Trophoblast cell (in vitro differentiated cells and primary cell): ENCODE data around the gene CD19.
A peak's percentile ranks its signal among the peaks of the same experiment; 100 is the strongest.

Source experiments
- DNase-seq, 2 donors: peaks; one replicate each; pipeline ENCODE4 v3.0.0-alpha.2; 2016
- H2AFZ ChIP-seq: 2 replicates; pipeline ENCODE4 v1.6.1; 2013; ENCODE audit warnings: low read length, moderate library complexity, mild to moderate bottlenecking; ENCODE audit not compliant: insufficient read depth, poor library complexity
- H2AK5ac ChIP-seq: 2 replicates; pipeline ENCODE4 v1.6.1; 2013; ENCODE audit warnings: mild to moderate bottlenecking, low read length
- H2BK120ac ChIP-seq: 2 replicates; pipeline ENCODE4 v1.6.1; 2013; ENCODE audit warnings: low read length, mild to moderate bottlenecking, moderate library complexity; ENCODE audit not compliant: insufficient read depth, poor library complexity
- H2BK12ac ChIP-seq: 2 replicates; pipeline ENCODE4 v1.6.1; 2013; ENCODE audit warnings: mild to moderate bottlenecking, low read length, moderate library complexity
- H2BK5ac ChIP-seq: 2 replicates; pipeline ENCODE4 v1.6.1; 2013; ENCODE audit warnings: low read length, low read depth, moderate library complexity, mild to moderate bottlenecking; ENCODE audit not compliant: poor library complexity
- H3K14ac ChIP-seq: 2 replicates; pipeline ENCODE4 v1.6.1; 2013; ENCODE audit warnings: mild to moderate bottlenecking, low read length
- H3K18ac ChIP-seq: 2 replicates; pipeline ENCODE4 v1.6.1; 2013; ENCODE audit warnings: mild to moderate bottlenecking, low read length
- H3K23ac ChIP-seq: 2 replicates; pipeline ENCODE4 v1.6.1; 2013; ENCODE audit warnings: low read length
- H3K27ac ChIP-seq: 2 replicates; pipeline ENCODE4 v1.5.1; 2013; ENCODE audit warnings: low read depth, mild to moderate bottlenecking, inconsistent platforms, low read length, moderate library complexity
- H3K27me3 ChIP-seq: 2 replicates; pipeline ENCODE4 v1.6.1; 2013; ENCODE audit warnings: inconsistent platforms, mild to moderate bottlenecking, low read length, moderate library complexity; ENCODE audit not compliant: insufficient read depth
- H3K36me3 ChIP-seq, 2 experiments: 1 replicate in 1 of 2; 2 replicates in 1 of 2; pipeline ENCODE4 v1.6.1; 2013; ENCODE audit warnings: low read length in 2 of 2, mild to moderate bottlenecking in 2 of 2, moderate library complexity in 1 of 2; ENCODE audit not compliant: insufficient read depth in 2 of 2, control insufficient read depth in 1 of 2
- H3K4ac ChIP-seq: 2 replicates; pipeline ENCODE4 v1.6.1; 2013; ENCODE audit warnings: low read depth, mild to moderate bottlenecking, low read length, moderate library complexity
- H3K4me1 ChIP-seq, 2 experiments: 1 replicate in 1 of 2; 2 replicates in 1 of 2; pipeline ENCODE4 v1.6.1; 2013; ENCODE audit warnings: low read length in 2 of 2, mild to moderate bottlenecking in 2 of 2, moderate library complexity in 1 of 2; ENCODE audit not compliant: insufficient read depth in 2 of 2, control insufficient read depth in 1 of 2
- H3K4me2 ChIP-seq: 2 replicates; pipeline ENCODE4 v1.6.1; 2013; ENCODE audit warnings: inconsistent platforms, mild to moderate bottlenecking, low read length, moderate library complexity
- H3K4me3 ChIP-seq: 2 replicates; pipeline ENCODE4 v1.5.1; 2013; ENCODE audit warnings: mild to moderate bottlenecking, low read depth, low read length, inconsistent platforms
- H3K79me1 ChIP-seq: one replicate; pipeline ENCODE4 v1.6.1; 2013; ENCODE audit warnings: low read length
- H3K79me2 ChIP-seq: 2 replicates; pipeline ENCODE4 v1.6.1; 2013; ENCODE audit warnings: low read length, mild to moderate bottlenecking; ENCODE audit not compliant: control insufficient read depth, insufficient read depth, poor library complexity
- H3K9ac ChIP-seq: 2 replicates; pipeline ENCODE4 v1.6.1; 2013; ENCODE audit warnings: mild to moderate bottlenecking, low read length
- H3K9me3 ChIP-seq: 2 replicates; pipeline ENCODE4 v1.6.1; 2013; ENCODE audit warnings: low read depth, mild to moderate bottlenecking, control low read depth, inconsistent platforms, low read length; ENCODE audit not compliant: insufficient read depth
- H4K12ac ChIP-seq: 2 replicates; pipeline ENCODE4 v1.6.1; 2013; ENCODE audit warnings: low read depth, mild to moderate bottlenecking, low read length, moderate library complexity
- H4K8ac ChIP-seq: 2 replicates; pipeline ENCODE4 v1.6.1; 2013; ENCODE audit warnings: low read depth, mild to moderate bottlenecking, low read length, moderate library complexity
- H4K91ac ChIP-seq: one replicate; pipeline ENCODE4 v1.6.1; 2013; ENCODE audit warnings: low read depth, mild to moderate bottlenecking, low read length, moderate library complexity
- WGBS: extraction: QIAGEN DNeasy Blood & Tissue Kit; methylation state at CpG from one replicate; pipeline ENCODE4 v1.1.7; 2013; ENCODE audit warnings: missing lambda C conversion rate; ENCODE audit not compliant: insufficient read length, insufficient coverage; ENCODE audit errors: extremely low coverage; 5-methylcytosine and 5-hydroxymethylcytosine counted together

CD19 gene

DNA sequence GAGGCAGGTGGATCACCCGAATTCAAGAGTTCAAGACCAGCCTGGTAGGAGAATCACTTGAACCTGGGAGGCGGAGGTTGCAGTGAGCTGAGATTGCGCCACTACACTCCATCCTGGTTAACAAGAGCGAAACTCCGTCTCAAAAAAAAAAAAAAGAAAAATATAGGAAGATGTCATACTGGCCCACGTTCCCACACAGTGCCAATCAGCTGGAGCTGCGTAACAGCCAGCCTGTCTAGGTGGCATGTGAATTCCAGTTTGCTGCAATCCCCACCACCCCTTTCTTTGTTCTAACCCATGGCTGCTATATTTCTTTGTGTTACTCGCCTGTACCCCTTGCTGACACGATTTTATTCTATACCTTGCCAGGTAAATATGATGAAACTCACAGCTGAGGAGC, 26.4 kb downstream of the CD19 start:
- Histone ChIP-seq H4K12ac (no peak overlapping the region), H3K27me3 (no peaks in the 10 kb centered on the region), H2AK5ac (no peak overlapping the region), H3K27ac (no peak overlapping the region), H3K14ac (no peak overlapping the region), H3K9me3 (no peaks in the 10 kb centered on the region), H2BK5ac (no peak overlapping the region), H4K8ac (no peak overlapping the region), H3K79me2 (no peaks in the 10 kb centered on the region), H4K91ac (no peak overlapping the region), H3K4me1 (no peaks in the 10 kb centered on the region), H2BK12ac (no peak overlapping the region), H3K36me3 (peaks cover 54 to 62% of the 10 kb centered on the region in 2 experiments), H3K9ac (no peak overlapping the region), H3K4me2 (no peak overlapping the region), H3K18ac (no peak overlapping the region), H2BK120ac (no peak overlapping the region), H3K4ac (no peak overlapping the region), H2AFZ (no peak overlapping the region), H3K79me1 (no peaks in the 10 kb centered on the region), H3K4me3 (no peak overlapping the region), H3K23ac (no peak overlapping the region)
- no peak for DNase-seq
- no CpG with 5 or more reads among the region's 9 CpGs for WGBS

DNA sequence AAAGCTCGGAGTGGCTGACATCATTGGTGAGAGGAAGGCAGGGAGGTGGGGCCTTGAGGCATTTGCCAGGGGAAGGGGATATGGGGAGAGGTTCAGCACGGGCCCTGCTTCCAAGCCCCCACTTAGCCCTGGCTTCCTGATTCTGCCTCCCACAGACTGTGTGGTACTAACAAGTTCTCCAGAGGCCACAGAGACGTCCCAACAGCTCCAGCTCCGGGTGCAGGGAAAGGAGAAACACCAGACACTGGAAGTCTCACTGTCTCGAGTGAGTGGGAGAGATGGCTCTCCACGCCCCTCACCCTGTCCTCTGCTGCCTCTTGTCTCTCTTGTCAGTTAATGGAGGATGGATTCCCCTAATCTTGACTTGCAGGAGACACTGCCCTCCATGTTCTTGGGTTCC, 27.1 kb downstream of the CD19 start:
- Histone ChIP-seq H4K91ac (no peak overlapping the region), H3K27ac (no peak overlapping the region), H4K8ac (no peak overlapping the region), H4K12ac (no peak overlapping the region), H3K27me3 (no peaks in the 10 kb centered on the region), H2BK120ac (no peak overlapping the region), H2BK5ac (no peak overlapping the region), H3K4me1 (no peaks in the 10 kb centered on the region), H3K36me3 (peaks cover 57 to 62% of the 10 kb centered on the region in 2 experiments), H3K4ac (no peak overlapping the region), H3K79me2 (no peaks in the 10 kb centered on the region), H3K9me3 (no peaks in the 10 kb centered on the region), H3K4me2 (no peak overlapping the region), H3K79me1 (no peaks in the 10 kb centered on the region), H2BK12ac (no peak overlapping the region), H3K23ac (no peak overlapping the region), H3K4me3 (no peak overlapping the region), H3K9ac (no peak overlapping the region), H2AFZ (no peak overlapping the region), H3K14ac (no peak overlapping the region), H3K18ac (no peak overlapping the region), H2AK5ac (no peak overlapping the region)
- no peak for DNase-seq
- WGBS = no CpG with 5 or more reads among the region's 6 CpGs

DNA sequence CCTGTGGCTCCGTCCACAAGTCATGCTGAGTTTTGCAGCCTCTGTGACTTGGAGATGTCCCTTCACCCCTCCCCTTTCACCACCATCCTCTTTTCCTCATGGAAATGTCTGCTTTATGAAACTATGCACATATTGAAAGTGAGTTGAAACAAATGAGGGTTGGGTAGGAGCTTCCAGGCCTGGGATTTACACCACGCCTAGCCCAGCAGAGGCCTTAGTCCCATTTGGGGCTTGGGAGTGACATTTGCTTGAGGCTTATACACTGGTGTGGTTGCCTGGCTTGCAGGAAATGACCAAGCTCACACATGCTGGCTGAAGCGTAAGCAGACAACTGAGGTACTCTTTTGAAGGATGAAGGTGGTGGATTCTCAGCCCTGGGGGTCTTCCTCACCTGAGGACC, 32.3 kb downstream of the CD19 start:
- Histone ChIP-seq H4K91ac (no peak overlapping the region), H2AFZ (no peak overlapping the region), H2BK12ac (no peak overlapping the region), H3K4me1 (no peaks in the 10 kb centered on the region), H3K18ac (no peak overlapping the region), H4K12ac (no peak overlapping the region), H3K36me3 (peaks cover 27 to 32% of the 10 kb centered on the region in 2 experiments), H4K8ac (no peak overlapping the region), H3K9me3 (no peaks in the 10 kb centered on the region), H3K27me3 (no peaks in the 10 kb centered on the region), H3K4me2 (no peak overlapping the region), H3K4ac (no peak overlapping the region), H3K9ac (no peak overlapping the region), H3K79me2 (no peaks in the 10 kb centered on the region), H3K4me3 (no peak overlapping the region), H3K23ac (no peak overlapping the region), H2AK5ac (no peak overlapping the region), H3K27ac (no peak overlapping the region), H3K14ac (no peak overlapping the region), H2BK5ac (no peak overlapping the region), H3K79me1 (no peaks in the 10 kb centered on the region), H2BK120ac (no peak overlapping the region)
- DNase-seq = no peak
- no CpG with 5 or more reads among the region's 3 CpGs for WGBS

DNA sequence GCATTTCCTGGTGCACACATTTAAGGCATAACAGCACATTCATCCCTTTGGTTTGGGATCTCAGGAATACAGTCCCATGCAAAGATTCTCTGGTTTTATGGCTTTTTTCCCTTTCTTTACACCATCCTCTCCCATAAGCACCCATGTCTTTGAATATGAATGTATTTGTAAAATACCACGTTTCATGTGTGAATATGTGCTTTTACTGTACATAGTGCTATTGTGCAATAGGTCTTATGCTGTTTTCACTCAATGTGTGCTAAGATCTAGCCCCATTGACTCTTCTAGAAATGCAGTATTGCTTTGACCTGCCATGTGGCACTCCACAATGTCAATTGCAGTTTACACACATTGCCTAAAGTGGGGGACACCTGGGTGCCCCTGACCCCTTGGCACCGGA, 32.7 kb downstream of the CD19 start:
- Histone ChIP-seq H4K91ac (no peak overlapping the region), H2AK5ac (no peak overlapping the region), H4K12ac (no peak overlapping the region), H2AFZ (no peak overlapping the region), H3K27me3 (no peaks in the 10 kb centered on the region), H3K79me2 (no peaks in the 10 kb centered on the region), H3K36me3 (peaks cover 25 to 31% of the 10 kb centered on the region in 2 experiments), H3K9me3 (no peaks in the 10 kb centered on the region), H3K23ac (no peak overlapping the region), H3K9ac (peak overlapping the region; percentile 42), H3K79me1 (no peaks in the 10 kb centered on the region), H2BK5ac (no peak overlapping the region), H3K27ac (no peak overlapping the region), H2BK120ac (no peak overlapping the region), H2BK12ac (no peak overlapping the region), H3K4ac (no peak overlapping the region), H4K8ac (no peak overlapping the region), H3K4me2 (no peak overlapping the region), H3K4me3 (no peak overlapping the region), H3K4me1 (no peaks in the 10 kb centered on the region), H3K18ac (no peak overlapping the region), H3K14ac (no peak overlapping the region)
- DNase-seq = no peak
- WGBS = no CpG with 5 or more reads among the region's 2 CpGs
